GM21528 (cell line): ENCODE data around the gene GPR37.

Experiments
- ATAC-seq: cut with Tn5 transposase; IDR thresholded peaks from one replicate; pipeline ENCODE4 v1.9.1; 2021; ENCODE audit warnings: mild to moderate bottlenecking, moderate library complexity; ENCODE audit not compliant: unreplicated experiment, low FRiP score

The GPR37 gene

GRCh38 chr7:124737760-124738300 lies 27.8 kb downstream of the GPR37 start:
- ATAC-seq, result no peak

- no peak for ATAC-seq
Observed at GRCh38 chr7:124728610-124729009, 37.0 kb downstream of the GPR37 start.

- ATAC-seq, result no peak
Observed at GRCh38 chr7:124724507-124725192, 40.9 kb downstream of the GPR37 start.

GRCh38 chr7:124724079-124724478 lies 41.5 kb downstream of the GPR37 start:
- no peak for ATAC-seq

- ATAC-seq, result no peak
Observed at GRCh38 chr7:124723012-124723411, 42.6 kb downstream of the GPR37 start.

GRCh38 chr7:124722292-124722691 lies 43.3 kb downstream of the GPR37 start:
- no peak for ATAC-seq

GRCh38 chr7:124720195-124720594 lies 45.4 kb downstream of the GPR37 start:
- no peak for ATAC-seq

- ATAC-seq, result no peak
Observed at GRCh38 chr7:124718032-124718766, 47.4 kb downstream of the GPR37 start.

GRCh38 chr7:124716894-124717293 lies 48.7 kb downstream of the GPR37 start:
- ATAC-seq, result no peak

- no peak for ATAC-seq
Observed at GRCh38 chr7:124713086-124713485, 52.5 kb downstream of the GPR37 start.

- ATAC-seq, result no peak
Observed at GRCh38 chr7:124712017-124712416, 53.6 kb downstream of the GPR37 start.

GRCh38 chr7:124702385-124702784 lies 63.2 kb downstream of the GPR37 start:
- ATAC-seq, result no peak

GRCh38 chr7:124701955-124702354 lies 63.6 kb downstream of the GPR37 start:
- no peak for ATAC-seq

GRCh38 chr7:124700655-124701054 lies 64.9 kb downstream of the GPR37 start:
- no peak for ATAC-seq

GRCh38 chr7:124698964-124699363 lies 66.6 kb downstream of the GPR37 start:
- ATAC-seq, result no peak

- ATAC-seq, result no peak
Observed at GRCh38 chr7:124697746-124698145, 67.8 kb downstream of the GPR37 start.
